ENCODE measurements around the gene PLEKHH1.

Gene PLEKHH1

DNA sequence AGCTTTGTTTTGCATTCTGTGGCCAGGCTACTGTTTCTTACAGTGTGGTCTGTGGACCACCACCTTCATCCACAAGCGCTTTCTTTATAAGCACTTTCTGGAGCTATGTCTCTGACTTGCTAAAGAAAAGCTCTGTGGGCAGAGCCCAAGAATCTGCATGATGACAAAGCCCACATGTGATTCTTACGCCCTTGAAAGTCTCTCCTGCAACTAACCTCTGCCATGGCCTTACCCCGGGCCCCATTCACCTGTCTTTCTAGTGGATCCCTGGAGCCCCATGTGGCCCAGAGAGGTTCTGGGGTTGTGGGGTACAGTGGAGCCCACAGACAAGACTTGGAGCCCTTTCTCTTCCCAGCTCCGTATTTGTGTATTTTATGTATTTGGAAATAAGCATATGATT, 16.6 kb downstream of the PLEKHH1 start:
- TF ChIP-seq, protein P1, sequence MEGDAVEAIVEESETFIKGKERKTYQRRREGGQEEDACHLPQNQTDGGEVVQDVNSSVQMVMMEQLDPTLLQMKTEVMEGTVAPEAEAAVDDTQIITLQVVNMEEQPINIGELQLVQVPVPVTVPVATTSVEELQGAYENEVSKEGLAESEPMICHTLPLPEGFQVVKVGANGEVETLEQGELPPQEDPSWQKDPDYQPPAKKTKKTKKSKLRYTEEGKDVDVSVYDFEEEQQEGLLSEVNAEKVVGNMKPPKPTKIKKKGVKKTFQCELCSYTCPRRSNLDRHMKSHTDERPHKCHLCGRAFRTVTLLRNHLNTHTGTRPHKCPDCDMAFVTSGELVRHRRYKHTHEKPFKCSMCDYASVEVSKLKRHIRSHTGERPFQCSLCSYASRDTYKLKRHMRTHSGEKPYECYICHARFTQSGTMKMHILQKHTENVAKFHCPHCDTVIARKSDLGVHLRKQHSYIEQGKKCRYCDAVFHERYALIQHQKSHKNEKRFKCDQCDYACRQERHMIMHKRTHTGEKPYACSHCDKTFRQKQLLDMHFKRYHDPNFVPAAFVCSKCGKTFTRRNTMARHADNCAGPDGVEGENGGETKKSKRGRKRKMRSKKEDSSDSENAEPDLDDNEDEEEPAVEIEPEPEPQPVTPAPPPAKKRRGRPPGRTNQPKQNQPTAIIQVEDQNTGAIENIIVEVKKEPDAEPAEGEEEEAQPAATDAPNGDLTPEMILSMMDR (IDR thresholded peaks at IDR 0.05; ENCODE audit: insufficient read depth, low read depth, low read length, missing control alignments) = no peak
- no peak for DNase-seq (ENCODE audit: low read depth)
- H3K4me3 ChIP-seq (ENCODE audit: low read depth, low read length) = no peak overlapping the region

DNA sequence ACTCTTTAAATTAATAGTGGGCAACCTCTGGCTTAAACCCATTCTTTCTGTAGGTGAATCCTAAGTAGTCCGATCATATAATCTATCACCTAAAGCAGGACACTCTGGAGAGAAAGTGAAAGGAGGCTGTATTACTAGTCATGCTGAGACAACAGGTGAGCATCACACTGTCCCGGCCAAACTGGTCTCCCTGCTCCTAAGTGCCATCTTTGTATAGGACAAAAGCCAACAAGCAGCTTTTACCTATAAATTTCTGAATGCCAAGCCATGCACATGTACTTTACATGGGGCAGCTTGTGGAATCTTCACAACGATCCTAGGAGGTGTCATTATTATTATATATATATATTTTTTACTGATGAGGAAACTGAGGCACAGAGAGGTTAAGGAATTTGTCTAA, 18.0 kb downstream of the PLEKHH1 start:
- TF ChIP-seq, protein P1 (IDR thresholded peaks at IDR 0.05; ENCODE audit: insufficient read depth, low read depth, low read length, missing control alignments) = no peak
- H3K4me3 ChIP-seq (ENCODE audit: low read depth, low read length) = no peak overlapping the region
- DNase-seq (ENCODE audit: low read depth) = no peak

DNA sequence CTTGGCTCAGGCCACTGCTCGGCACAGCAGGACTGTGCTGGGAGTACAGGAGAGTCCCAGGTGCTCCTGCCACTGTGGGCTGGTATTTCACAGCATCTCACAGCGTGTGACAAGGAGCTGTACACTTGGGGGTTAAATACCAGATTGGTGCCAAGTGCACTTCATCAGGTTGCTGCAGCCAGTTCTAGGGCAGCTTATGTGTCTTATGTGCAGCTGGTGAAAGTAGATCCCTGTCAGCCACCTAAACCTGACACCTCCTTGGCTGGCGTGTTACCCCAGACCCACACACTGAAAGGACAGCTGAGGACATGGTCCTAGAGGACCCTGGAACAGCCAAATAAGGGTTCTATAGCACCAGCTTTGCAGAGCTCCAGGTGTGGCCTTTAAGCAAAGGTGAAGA, 18.9 kb downstream of the PLEKHH1 start:
- TF ChIP-seq, protein P1 (IDR thresholded peaks at IDR 0.05; ENCODE audit: insufficient read depth, low read depth, low read length, missing control alignments) = no peak
- H3K4me3 ChIP-seq (ENCODE audit: low read depth, low read length) = no peak overlapping the region
- no peak for DNase-seq (ENCODE audit: low read depth)

DNA sequence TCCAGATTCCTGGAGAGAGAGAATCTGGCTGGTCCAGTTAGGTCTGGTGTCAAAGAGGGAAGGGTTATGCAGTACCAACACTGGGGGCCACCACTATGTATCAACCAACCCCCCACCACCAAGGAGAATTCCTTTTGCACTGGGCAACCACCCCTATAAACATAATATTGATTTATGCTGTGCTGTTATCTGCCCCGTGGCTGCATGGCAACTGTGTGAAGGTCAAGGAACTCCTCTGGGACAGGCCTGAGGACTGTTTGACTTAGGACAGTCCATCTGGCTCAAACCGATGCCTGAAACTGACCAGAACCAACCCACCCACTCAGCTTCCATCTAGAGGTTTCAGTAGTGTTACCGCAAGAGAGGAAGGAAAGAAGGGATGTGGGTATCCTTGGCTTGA, 20.5 kb downstream of the PLEKHH1 start:
- H3K4me3 ChIP-seq (ENCODE audit: low read depth, low read length) = no peak overlapping the region
- DNase-seq (ENCODE audit: low read depth) = no peak
- TF ChIP-seq, protein P1 (IDR thresholded peaks at IDR 0.05; ENCODE audit: insufficient read depth, low read depth, low read length, missing control alignments) = no peak

DNA sequence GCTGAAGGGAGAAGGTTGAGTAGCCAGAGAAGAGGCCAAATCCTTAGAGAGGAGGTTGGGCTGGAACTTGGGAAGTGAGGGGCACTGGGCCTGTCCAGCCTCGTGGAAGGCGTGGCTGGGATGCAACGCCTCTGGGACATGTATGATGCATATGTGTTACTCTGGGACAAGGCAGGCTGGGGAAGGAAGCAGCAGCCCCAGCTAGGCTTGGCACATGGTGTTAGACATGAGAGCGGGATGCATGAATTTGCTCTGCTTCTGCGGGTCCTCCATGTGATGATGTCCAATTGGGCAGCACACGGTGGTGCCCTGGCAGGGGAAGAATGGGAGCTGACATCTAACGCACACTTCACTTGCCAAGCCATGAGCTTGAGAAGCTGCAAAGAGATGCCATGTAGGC, 21.3 kb downstream of the PLEKHH1 start:
- H3K4me3 ChIP-seq (ENCODE audit: low read depth, low read length) = no peak overlapping the region
- TF ChIP-seq, protein P1 (IDR thresholded peaks at IDR 0.05; ENCODE audit: insufficient read depth, low read depth, low read length, missing control alignments) = no peak
- DNase-seq (ENCODE audit: low read depth) = no peak

DNA sequence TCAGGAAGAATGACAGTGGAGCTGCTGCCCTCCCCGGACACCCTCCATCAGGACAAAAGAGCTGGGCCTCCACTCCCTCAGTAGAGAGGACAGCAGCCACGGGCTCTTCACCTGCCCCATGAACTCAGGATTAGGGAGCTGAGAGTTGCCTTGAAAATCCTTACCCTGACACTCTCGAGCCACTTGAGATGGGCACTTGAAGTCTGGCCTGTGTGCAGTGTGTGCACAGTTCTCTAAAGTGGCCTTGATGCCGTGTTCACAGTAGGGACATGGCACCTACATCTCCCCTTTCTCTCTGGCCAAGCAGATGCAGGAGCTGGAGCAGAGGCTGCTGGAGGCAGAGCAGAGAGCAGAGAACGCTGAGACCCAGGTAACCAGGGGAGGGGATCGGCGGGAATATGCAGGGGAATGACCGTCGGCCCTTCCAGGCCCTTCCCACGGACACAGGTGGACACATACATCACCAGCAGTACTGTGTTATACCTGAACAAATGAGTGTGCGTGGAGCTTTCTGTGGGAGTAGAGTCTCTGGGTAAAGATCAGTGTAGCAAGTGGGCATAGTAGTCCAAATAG, 22.5 kb downstream of the PLEKHH1 start:
- no peak for DNase-seq (ENCODE audit: low read depth)
- H3K4me3 ChIP-seq (ENCODE audit: low read depth, low read length) = no peak overlapping the region
- TF ChIP-seq, protein P1 (IDR thresholded peaks at IDR 0.05; ENCODE audit: insufficient read depth, low read depth, low read length, missing control alignments) = no peak

DNA sequence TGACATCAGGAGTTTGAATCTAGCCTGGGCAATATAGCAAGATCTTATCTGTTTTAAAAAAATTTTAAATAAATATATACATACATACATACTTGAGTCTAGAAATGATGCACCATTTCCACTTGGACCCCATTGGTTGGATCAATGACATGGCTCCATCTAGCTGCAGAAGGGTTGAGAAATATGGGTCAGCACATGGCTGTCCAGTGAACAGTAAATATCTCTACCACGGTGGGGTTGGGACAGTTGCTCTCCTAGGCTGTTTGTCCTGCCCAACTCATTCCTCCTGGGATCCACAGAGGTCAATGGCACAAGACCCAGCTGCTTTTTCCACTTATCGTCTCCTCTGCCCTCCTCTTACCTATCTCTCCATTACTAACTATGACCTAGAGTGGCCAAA, 23.6 kb downstream of the PLEKHH1 start:
- DNase-seq (ENCODE audit: low read depth) = no peak
- H3K4me3 ChIP-seq (ENCODE audit: low read depth, low read length) = no peak overlapping the region
- TF ChIP-seq, protein P1 (IDR thresholded peaks at IDR 0.05; ENCODE audit: insufficient read depth, low read depth, low read length, missing control alignments) = no peak

Data from GM12865 (cell line).